Glutamatergic neuron (in vitro differentiated cells): ENCODE results near the gene OR52B6. TPM values are rescaled to one million over a fixed set of nuclear protein-coding genes. Genes with fewer than 3 reads are reported as not detected.

Experiments used
- DNase-seq: peaks from one replicate; pipeline ENCODE4 v3.0.0; 2022
- H3K27ac Mint-ChIP-seq: one replicate; pipeline ENCODE4 v1.8.0; 2020; ENCODE audit warnings: mild to moderate bottlenecking, mixed read lengths, inconsistent platforms; ENCODE audit not compliant: unreplicated experiment
- H3K27me3 Mint-ChIP-seq: one replicate; pipeline ENCODE4 v1.8.0; 2020; ENCODE audit warnings: mild to moderate bottlenecking, moderate library complexity, mixed read lengths, inconsistent platforms; ENCODE audit not compliant: unreplicated experiment
- H3K36me3 Mint-ChIP-seq: one replicate; pipeline ENCODE4 v1.8.0; 2020; ENCODE audit warnings: mild to moderate bottlenecking, mixed read lengths, inconsistent platforms; ENCODE audit not compliant: unreplicated experiment
- H3K4me1 Mint-ChIP-seq: one replicate; pipeline ENCODE4 v1.8.0; 2020; ENCODE audit warnings: mild to moderate bottlenecking, low read depth, mixed read lengths, inconsistent platforms; ENCODE audit not compliant: unreplicated experiment
- H3K4me3 Mint-ChIP-seq: one replicate; pipeline ENCODE4 v1.8.0; 2020; ENCODE audit warnings: mild to moderate bottlenecking, mixed read lengths, inconsistent platforms; ENCODE audit not compliant: unreplicated experiment
- H3K9me3 Mint-ChIP-seq: one replicate; pipeline ENCODE4 v1.8.0; 2020; ENCODE audit warnings: mild to moderate bottlenecking, moderate library complexity, mixed read lengths, inconsistent platforms; ENCODE audit not compliant: unreplicated experiment
- CTCF ChIP-seq: fragments of 200-600 bp; sonication (generic); IDR thresholded peaks from one replicate; pipeline ENCODE4 v1.5.0; 2021; ENCODE audit not compliant: partially characterized antibody, unreplicated experiment
- long read RNA-seq: library from polyadenylated mRNA; unstranded; transcript quantifications from one replicate; pipeline ENCODE4 v2.0.0, GENCODE V29; 2020; ENCODE audit not compliant: unreplicated experiment
- total RNA-seq: library from RNA; stranded (reverse); fragmentation: NEBNext Ultra II Directional; extraction: Animal tissue kit (Norgen Biotek cat#: 25700); gene quantifications from one replicate; pipeline ENCODE4 v1.2.1, GENCODE V29; 2021; ENCODE audit not compliant: unreplicated experiment

OR52B6 gene
- total RNA-seq = not detected
- long read RNA-seq = 0 reads

- Mint-ChIP-seq H3K4me1 (no peaks in the 10 kb centered on the region), H3K27me3 (no peaks in the 10 kb centered on the region), H3K27ac (no peak within 1 kb of the TSS), H3K9me3 (no peaks in the 10 kb centered on the region), H3K4me3 (no peak within 1 kb of the TSS), H3K36me3 (no peaks in the 10 kb centered on the region)
- no peak for TF ChIP-seq CTCF
- no peak for DNase-seq
Observed at GRCh38 chr11:5580577-5580976, at the start of gene OR52B6. OR52B6 (plus strand) TSS chr11:5580877; CDS start chr11:5580877, 0 bp downstream.

GRCh38 chr11:5531053-5531831, 49.4 kb upstream of the OR52B6 start:
- Mint-ChIP-seq H3K4me3 (no peak overlapping the region), H3K4me1 (no peaks in the 10 kb centered on the region), H3K27ac (no peak overlapping the region), H3K27me3 (no peaks in the 10 kb centered on the region), H3K9me3 (no peaks in the 10 kb centered on the region), H3K36me3 (no peaks in the 10 kb centered on the region)
- no peak for TF ChIP-seq CTCF
- no peak for DNase-seq

- Mint-ChIP-seq H3K9me3 (no peaks in the 10 kb centered on the region), H3K36me3 (no peaks in the 10 kb centered on the region), H3K4me1 (no peaks in the 10 kb centered on the region), H3K27me3 (no peaks in the 10 kb centered on the region), H3K4me3 (no peak overlapping the region), H3K27ac (no peak overlapping the region)
- TF ChIP-seq CTCF = no peak
- no peak for DNase-seq
Observed at GRCh38 chr11:5534046-5534445, 46.6 kb upstream of the OR52B6 start.

- Mint-ChIP-seq H3K36me3 (no peaks in the 10 kb centered on the region), H3K27me3 (no peaks in the 10 kb centered on the region), H3K27ac (no peak overlapping the region), H3K4me1 (no peaks in the 10 kb centered on the region), H3K9me3 (no peaks in the 10 kb centered on the region), H3K4me3 (no peak overlapping the region)
- DNase-seq = no peak
- no peak for TF ChIP-seq CTCF
Observed at GRCh38 chr11:5536482-5536881, 44.2 kb upstream of the OR52B6 start.

GRCh38 chr11:5541427-5541826, 39.2 kb upstream of the OR52B6 start:
- Mint-ChIP-seq H3K4me1 (no peaks in the 10 kb centered on the region), H3K36me3 (no peaks in the 10 kb centered on the region), H3K27ac (no peak overlapping the region), H3K4me3 (no peak overlapping the region), H3K9me3 (no peaks in the 10 kb centered on the region), H3K27me3 (no peaks in the 10 kb centered on the region)
- DNase-seq = no peak
- no peak for TF ChIP-seq CTCF
